AG04450 (cell line): ENCODE measurements around the gene DCAF17. TPM values are rescaled to one million over a fixed set of nuclear protein-coding genes. Genes with fewer than 3 reads are reported as not detected.

Experiments used
- CTCF ChIA-PET: fragments of 300-600, 350-600 bp; formaldehyde crosslinking; extraction: SDS; loops from one replicate; lab custom pipeline; 2022; ENCODE audit warnings: antibody characterized with exemption, inconsistent platforms; lab: Charles Lee
- POLR2A ChIA-PET: fragments of 350-600 bp; formaldehyde crosslinking; extraction: SDS; loops from one replicate; lab custom pipeline; 2021; ENCODE audit warnings: antibody characterized with exemption, inconsistent platforms; lab: Yijun Ruan, JAX
- DNase-seq: peaks from one replicate; pipeline ENCODE4 v3.0.0-alpha.2; 2011; ENCODE audit warnings: low read depth, low spot score
- H3K27ac ChIP-seq: one replicate; pipeline ENCODE4 v1.5.1; 2012; ENCODE audit warnings: low read depth, low read length, control low read depth
- H3K27me3 ChIP-seq: one replicate; pipeline ENCODE4 v1.6.0; 2012; ENCODE audit warnings: low read length; ENCODE audit not compliant: control insufficient read depth, insufficient read depth
- H3K4me3 ChIP-seq: 2 replicates; pipeline ENCODE4 v1.5.1; 2011; ENCODE audit warnings: mild to moderate bottlenecking, low read depth, low read length, control low read depth
- H3K9me3 ChIP-seq: 2 replicates; pipeline ENCODE4 v1.5.1; 2012; ENCODE audit warnings: low read length; ENCODE audit not compliant: control insufficient read depth, insufficient read depth
- polyA plus RNA-seq: library from polyadenylated mRNA; depleted of rRNA; stranded (reverse); fragments of >200 nt; gene quantifications from 2 replicates; pipeline ENCODE4 v1.2.3, GENCODE V29; 2011
- TF ChIP-seq, protein P1 (sequence below): IDR thresholded peaks from 2 replicates; pipeline ENCODE4 v1.5.1; 2011; ENCODE audit warnings: low read depth, low read length, control low read depth, inconsistent platforms

The DCAF17 gene
- polyA plus RNA-seq, 1 experiment: 18.3 TPM

DNA sequence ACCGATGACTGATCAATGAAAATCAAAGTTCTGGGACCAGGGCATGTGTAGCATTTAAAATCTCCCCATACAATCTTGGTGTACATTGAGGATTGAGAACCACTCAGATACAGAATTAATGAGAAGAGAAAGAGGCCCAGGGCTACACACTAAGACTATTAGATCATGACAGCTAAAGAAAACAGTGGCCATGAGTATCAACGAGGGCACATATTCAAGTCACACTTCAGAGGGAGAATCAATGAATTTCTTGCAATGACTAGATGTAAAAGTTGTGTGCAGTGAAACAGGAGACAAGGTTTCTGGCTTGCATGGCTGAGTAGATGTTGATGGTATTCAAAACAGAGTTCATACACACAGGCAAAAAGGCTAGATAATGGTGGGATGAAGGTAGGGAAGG is 29.3 kb upstream of the DCAF17 start:
- DNase-seq: no peak
- Histone ChIP-seq H3K27ac (no peak overlapping the region), H3K4me3 (no peak overlapping the region), H3K9me3 (no peaks in the 10 kb centered on the region), H3K27me3 (no peaks in the 10 kb centered on the region)
- TF ChIP-seq, protein P1, sequence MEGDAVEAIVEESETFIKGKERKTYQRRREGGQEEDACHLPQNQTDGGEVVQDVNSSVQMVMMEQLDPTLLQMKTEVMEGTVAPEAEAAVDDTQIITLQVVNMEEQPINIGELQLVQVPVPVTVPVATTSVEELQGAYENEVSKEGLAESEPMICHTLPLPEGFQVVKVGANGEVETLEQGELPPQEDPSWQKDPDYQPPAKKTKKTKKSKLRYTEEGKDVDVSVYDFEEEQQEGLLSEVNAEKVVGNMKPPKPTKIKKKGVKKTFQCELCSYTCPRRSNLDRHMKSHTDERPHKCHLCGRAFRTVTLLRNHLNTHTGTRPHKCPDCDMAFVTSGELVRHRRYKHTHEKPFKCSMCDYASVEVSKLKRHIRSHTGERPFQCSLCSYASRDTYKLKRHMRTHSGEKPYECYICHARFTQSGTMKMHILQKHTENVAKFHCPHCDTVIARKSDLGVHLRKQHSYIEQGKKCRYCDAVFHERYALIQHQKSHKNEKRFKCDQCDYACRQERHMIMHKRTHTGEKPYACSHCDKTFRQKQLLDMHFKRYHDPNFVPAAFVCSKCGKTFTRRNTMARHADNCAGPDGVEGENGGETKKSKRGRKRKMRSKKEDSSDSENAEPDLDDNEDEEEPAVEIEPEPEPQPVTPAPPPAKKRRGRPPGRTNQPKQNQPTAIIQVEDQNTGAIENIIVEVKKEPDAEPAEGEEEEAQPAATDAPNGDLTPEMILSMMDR: no peak
- ChIA-PET POLR2A (no interaction called here), CTCF (no interaction called here)

GRCh38 chr2:171405546-171405945 is 28.5 kb upstream of the DCAF17 start:
- DNase-seq: no peak
- no peak overlapping the region for H3K4me3 ChIP-seq
- no peaks in the 10 kb centered on the region for H3K27me3 ChIP-seq
- no peaks in the 10 kb centered on the region for H3K9me3 ChIP-seq
- TF ChIP-seq, protein P1: no peak
- ChIA-PET CTCF (interaction anchor here (2.7 kb wide), 1 partner anchor 11 kb away, joined by 11 read pairs; no protein-coding TSS in a partner anchor), POLR2A (no interaction called here)
- H3K27ac ChIP-seq: no peak overlapping the region

GRCh38 chr2:171406044-171406443 is 28.0 kb upstream of the DCAF17 start:
- DNase-seq: no peak
- Histone ChIP-seq H3K9me3 (no peaks in the 10 kb centered on the region), H3K27me3 (no peaks in the 10 kb centered on the region), H3K27ac (no peak overlapping the region), H3K4me3 (no peak overlapping the region)
- TF ChIP-seq, protein P1: no peak
- POLR2A ChIA-PET: no interaction called here
- CTCF ChIA-PET: interaction anchor here (2.7 kb wide), 1 partner anchor 10 kb away, joined by 11 read pairs; no protein-coding TSS in a partner anchor

DNA sequence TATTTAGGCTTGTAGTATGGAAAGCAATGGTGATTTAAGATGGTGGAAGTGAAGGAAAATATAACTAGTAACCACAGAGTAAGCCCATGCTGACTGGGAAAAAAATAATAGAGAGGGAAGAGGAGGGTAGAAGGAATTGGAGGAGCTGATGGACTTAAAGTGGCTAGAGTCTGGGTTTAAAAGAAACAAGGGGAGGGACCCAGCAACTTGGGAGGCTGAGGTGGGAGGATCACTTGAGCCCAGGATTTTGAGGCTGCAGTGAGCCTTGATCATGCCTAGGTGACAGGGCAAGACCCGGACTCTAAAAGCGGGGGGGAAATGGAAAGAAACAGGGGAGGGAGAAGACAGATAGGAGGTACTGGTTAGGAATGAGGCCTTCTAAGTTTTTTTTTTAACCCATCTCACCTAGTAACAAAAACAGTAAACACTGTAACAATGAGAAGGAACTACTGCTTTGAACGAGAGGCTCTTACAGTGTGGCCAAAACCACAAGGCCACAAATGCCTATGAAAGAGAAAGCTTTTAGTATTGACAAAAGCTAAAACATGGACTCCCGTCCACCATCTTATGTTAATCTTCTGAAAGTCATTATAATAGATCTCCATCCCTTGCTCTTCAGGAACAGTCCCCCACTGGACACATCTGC is 26.9 kb upstream of the DCAF17 start:
- Histone ChIP-seq H3K27me3 (no peaks in the 10 kb centered on the region), H3K9me3 (no peaks in the 10 kb centered on the region), H3K4me3 (no peak overlapping the region), H3K27ac (no peak overlapping the region)
- ChIA-PET POLR2A (no interaction called here), CTCF (interaction anchor here (2.7 kb wide), 1 partner anchor 9 kb away, joined by 11 read pairs; no protein-coding TSS in a partner anchor)
- no peak for DNase-seq
- TF ChIP-seq, protein P1: no peak

DNA sequence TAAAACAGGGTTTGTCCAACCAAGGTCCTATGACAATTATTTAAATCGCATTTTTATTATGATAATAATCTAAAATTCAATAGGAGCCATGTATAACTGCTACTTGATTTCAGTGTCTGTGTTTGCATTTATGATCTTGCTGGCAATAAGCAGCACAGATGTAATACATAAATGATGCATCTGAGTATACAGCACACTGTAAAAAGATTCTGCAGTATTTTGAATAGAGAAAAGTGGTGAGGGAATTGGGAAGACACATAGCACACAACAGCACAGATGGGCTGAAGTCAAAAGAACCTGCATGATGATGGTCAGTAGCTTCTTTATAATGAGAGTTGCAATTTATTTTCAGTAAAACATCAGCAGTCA is 26.4 kb upstream of the DCAF17 start:
- Histone ChIP-seq H3K27me3 (no peaks in the 10 kb centered on the region), H3K9me3 (no peaks in the 10 kb centered on the region), H3K4me3 (no peak overlapping the region), H3K27ac (no peak overlapping the region)
- DNase-seq: no peak
- TF ChIP-seq, protein P1: no peak
- CTCF ChIA-PET: interaction anchor here (2.7 kb wide), 1 partner anchor 9 kb away, joined by 11 read pairs; no protein-coding TSS in a partner anchor
- POLR2A ChIA-PET: no interaction called here
